GM21423 (cell line): ENCODE results near the gene SIPA1.
"Not testable (repeated sequence)": the region's sequence is repeated elsewhere in the genome, so short reads cannot be mapped to it uniquely, and the experiment has no call there.

ENCODE experiments used
- ATAC-seq: cut with Tn5 transposase; IDR thresholded peaks from one replicate; pipeline ENCODE4 v1.9.1; 2021; ENCODE audit warnings: mild to moderate bottlenecking, moderate library complexity; ENCODE audit not compliant: unreplicated experiment

Gene SIPA1

DNA sequence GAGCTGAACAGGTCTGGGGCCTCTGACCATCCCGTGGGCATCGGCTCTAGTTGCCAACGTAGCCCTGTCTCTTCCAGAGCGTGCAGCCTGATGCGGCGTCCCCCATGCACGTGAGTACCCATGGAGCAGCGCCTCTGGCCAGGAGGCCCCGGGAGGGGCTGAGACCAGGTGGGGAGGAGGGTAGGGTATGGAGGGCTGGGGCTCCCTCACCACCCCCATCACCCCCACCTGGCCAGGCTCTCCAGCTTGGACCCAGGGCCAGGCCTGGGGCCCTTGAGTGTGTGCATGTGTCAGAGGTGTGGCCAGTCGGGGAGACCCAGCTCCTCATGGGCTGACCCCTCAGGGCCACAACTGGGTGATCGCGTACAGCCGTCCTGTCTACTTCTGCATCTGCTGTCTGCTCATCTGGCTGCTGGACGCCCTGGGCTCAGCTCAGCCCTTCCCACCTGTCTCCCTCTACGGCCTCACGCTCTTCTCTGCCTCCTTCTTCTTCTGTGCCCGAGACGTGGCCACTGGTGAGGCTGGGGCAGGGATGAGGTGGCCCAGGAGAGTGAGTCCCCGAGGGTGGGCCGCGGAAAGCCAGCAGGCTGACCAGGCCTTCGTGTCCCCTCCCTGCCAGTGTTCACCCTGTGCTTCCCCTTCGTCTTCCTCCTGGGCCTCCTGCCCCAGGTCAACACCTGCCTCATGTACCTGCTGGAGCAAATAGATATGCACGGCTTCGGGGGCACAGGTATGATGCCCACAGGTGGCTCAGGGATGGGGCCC, 13.9 kb upstream of the SIPA1 start:
- no peak for ATAC-seq

DNA sequence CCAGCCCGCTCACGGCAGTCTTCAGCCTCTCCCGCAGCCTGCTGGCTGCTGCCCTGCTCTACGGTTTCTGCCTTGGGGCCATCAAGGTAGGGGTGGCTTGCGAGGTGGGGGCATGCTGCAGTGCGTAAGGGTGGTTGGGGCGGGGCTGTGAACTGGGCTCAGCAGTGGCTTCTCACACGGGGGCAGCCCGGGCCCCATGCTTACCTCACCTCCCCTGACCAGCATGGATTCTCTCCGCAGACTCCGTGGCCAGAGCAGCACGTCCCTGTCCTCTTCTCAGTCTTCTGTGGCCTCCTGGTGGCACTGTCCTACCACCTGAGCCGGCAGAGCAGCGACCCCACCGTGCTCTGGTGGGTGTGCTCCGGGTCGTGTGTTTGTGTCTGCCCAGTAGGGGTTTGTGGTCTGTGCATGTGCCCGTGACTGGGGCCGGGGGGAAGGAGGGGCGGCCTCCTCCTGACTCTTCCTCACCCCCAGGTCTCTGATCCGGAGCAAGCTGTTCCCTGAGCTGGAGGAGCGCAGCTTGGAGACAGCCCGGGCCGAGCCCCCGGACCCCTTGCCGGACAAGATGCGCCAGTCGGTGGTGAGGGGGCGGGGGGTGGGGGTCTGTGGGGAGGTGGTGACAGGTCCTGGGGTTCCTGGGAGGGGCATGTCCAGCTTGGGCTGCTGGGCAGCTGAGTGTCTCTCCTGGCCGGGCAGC, 12.8 kb upstream of the SIPA1 start:
- ATAC-seq = no peak

DNA sequence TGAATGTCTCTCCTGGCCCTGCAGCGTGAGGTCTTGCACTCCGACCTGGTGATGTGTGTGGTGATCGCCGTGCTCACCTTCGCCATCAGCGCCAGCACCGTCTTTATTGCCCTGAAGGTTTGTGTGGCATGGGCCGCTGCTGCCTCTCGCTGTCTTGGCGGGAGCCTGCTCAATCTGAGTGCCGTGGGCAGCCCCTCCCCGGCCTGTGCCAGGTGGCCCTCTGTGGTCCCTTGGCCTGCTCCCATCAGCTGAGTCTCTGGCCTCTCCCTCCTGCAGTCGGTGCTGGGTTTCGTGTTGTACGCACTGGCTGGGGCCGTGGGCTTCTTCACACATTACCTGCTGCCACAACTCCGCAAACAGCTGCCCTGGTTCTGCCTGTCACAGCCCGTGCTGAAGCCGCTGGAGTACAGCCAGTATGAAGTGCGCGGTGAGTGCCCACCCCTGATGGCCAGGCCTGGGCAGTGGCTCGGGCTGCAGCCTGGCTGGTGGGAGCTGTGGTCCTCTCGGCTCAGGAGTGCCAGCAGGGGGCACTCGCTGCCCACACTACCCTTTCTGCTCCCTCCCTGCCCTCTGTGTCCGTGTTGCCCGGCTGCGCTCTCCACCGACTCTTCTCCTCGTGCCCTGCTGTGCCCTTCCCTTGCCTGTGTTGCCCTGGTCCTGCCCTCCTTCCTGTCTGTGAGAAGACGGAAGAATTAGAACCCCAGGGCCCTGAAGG, 12.1 kb upstream of the SIPA1 start:
- ATAC-seq = no peak

DNA sequence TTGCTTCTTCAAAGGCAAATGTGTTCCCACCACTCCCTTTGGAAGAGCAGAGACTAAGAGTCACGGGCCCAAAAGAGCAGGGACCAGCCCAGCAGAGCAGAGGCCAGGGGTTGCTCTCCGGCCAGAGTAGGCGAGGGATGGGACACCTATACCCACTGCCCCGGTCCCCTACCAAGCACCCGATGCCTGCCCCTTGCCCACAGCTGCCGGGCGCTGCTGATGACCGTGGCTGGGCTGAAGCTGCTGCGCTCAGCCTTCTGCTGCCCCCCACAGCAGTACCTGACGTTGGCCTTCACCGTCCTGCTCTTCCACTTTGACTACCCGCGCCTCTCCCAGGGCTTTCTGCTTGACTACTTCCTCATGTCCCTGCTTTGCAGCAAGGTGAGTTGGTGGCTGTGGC, 10.7 kb upstream of the SIPA1 start:
- ATAC-seq = no peak

DNA sequence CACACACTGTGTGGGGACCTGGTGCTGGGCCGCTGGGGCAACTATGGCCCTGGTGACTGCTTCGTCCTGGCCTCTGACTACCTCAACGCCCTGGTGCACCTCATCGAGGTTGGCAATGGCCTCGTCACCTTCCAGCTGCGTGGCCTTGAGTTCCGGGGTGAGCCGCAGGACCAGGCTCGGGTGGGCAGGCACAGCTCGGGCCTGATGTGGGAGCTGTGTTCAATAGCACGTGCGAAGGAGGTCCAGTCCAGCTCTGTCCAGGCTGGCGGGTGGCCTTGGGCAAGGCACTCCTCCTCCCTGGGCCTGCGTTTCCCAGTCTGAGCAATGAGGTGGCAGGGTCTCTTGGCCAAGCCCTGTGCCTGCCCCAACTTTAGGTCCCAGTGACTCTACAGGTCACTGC, 8.3 kb upstream of the SIPA1 start:
- no peak for ATAC-seq

DNA sequence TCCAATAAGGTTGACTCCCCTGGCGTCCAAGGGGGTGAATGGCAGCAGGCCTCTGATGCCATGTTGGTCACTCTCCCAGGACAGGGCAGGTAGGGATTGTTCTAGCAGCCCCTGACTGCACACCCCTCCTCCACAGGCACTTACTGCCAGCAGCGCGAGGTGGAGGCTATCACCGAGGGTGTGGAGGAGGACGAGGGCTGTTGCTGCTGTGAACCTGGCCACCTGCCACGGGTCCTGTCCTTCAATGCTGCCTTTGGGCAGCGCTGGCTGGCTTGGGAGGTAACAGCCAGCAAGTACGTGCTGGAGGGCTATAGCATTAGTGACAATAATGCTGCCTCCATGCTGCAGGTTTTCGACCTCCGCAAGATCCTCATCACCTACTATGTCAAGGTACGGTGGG, 7.7 kb upstream of the SIPA1 start:
- no peak for ATAC-seq

DNA sequence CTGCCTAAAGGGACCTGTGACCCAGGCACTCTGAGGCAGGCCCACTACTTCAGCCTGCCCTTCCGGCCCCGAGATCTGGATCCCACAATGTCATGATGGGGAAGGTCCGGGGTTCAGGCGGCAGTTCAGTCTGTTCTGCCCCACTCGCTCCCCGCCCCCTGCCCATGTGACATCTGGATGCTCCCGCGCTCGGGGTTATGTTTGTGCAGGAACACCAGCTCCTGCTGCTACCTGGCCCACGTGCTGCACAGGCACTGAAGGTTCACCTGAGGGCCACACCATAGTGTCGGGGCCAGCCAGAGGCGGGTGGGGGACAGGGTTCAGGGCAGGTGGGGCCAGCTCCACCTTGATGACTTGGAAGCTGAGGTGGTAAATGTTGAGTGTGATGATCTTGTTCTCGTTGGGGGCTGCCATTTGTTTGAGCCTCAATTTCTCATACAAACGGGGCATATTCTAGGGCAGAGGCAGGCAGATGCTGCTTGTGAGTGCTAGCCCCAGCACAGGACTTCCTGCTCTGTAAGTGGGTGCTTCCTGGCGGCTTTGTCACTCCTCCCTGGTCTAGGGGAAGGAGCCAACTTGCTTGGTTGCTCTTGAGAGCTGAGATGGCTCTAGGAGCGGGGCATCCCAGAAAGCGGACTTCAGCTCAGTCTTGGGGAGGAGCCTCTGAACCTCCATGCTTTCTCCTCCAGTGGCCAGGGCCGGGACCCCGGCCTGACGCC, 4.4 kb upstream of the SIPA1 start:
- no peak for ATAC-seq

DNA sequence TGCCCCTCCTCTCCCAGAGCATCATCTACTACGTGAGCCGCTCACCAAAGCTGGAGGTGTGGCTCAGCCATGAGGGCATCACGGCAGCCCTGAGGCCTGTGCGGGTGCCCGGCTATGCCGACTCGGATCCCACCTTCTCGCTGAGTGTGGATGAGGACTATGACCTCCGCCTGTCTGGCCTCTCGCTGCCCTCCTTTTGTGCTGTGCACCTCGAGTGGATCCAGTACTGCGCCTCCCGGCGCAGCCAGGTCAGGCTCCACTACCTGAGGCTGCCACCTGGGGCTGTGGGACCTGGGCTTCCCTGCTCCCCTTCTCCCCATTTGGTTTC, 3.8 kb upstream of the SIPA1 start:
- no peak for ATAC-seq

DNA sequence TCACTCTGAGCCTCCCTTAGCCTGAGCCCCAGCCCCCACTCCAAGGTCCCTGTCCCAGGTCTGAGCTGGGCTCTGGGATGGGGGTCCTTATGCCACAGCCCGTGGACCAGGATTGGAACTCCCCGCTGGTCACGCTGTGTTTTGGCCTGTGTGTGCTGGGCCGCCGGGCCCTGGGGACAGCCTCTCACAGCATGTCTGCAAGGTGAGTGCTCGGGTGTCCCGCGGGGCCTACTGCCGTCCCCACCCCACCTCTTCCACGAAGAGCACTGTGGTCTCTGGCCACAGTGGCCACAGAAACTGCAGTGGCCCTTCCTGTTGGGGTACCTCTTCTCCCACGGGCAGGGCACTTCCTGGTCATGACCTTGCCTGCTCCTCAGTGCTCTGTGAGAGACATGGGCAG, 3.5 kb upstream of the SIPA1 start:
- no peak for ATAC-seq

DNA sequence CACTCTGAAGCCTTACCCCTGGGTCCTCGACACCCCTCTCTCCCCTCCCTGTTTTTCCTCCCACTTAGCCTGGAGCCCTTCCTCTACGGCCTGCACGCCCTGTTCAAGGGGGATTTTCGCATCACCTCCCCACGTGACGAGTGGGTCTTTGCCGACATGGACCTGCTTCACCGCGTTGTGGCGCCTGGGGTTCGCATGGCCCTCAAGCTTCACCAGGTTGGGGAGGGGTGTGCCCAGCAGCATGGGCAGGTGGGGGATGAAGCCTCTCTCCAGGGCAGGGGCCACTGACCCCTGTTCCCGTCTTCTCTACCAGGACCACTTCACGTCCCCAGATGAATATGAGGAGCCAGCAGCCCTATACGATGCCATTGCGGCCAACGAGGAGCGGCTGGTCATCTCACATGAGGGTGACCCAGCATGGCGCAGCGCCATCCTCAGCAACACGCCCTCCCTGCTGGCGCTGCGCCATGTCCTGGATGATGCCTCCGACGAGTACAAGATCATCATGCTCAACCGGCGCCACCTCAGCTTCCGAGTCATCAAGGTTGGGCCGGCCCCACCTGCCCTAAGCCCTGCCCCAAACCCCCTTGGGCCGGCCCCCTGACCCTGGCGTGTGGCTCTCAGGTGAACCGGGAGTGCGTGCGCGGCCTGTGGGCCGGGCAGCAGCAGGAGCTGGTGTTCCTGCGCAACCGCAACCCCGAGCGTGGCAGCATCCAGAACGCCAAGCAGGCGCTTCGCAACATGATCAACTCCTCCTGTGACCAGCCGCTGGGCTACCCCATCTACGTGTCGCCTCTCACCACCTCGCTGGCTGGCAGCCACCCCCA, 2.8 kb upstream of the SIPA1 start:
- no peak for ATAC-seq

DNA sequence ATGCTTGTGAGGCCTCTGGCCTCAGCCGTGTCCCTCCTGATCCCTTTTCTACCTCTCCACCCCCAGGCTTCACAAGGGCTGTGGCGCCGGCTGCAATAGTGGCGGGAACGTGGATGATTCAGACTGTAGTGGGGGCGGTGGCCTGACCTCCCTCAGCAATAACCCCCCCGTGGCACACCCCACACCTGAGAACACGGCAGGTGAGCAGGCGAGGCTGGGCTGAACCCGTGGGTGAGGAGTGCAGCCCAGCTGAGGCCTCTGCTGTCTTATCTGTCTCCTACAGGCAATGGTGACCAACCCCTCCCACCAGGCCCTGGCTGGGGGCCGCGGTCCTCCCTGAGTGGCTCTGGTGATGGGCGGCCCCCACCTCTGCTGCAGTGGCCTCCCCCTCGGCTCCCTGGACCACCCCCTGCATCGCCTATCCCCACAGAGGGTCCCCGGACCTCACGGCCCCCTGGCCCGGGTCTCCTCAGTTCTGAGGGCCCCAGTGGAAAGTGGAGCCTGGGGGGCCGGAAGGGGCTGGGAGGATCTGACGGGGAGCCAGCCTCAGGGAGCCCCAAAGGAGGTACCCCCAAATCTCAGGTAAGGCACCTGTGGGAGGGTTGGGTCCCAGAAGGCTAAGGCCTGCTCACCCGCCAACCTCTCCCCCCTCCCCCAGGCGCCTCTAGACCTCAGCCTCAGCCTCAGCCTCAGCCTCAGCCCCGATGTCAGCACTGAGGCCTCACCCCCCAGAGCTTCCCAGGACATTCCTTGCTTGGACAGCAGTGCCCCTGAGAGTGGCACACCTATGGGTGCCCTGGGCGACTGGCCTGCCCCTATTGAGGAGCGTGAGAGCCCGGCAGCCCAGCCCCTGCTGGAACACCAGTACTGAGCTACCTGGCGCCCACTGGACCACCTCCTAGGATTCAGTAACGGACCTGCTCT, 1.5 kb upstream of the SIPA1 start:
- no peak for ATAC-seq

DNA sequence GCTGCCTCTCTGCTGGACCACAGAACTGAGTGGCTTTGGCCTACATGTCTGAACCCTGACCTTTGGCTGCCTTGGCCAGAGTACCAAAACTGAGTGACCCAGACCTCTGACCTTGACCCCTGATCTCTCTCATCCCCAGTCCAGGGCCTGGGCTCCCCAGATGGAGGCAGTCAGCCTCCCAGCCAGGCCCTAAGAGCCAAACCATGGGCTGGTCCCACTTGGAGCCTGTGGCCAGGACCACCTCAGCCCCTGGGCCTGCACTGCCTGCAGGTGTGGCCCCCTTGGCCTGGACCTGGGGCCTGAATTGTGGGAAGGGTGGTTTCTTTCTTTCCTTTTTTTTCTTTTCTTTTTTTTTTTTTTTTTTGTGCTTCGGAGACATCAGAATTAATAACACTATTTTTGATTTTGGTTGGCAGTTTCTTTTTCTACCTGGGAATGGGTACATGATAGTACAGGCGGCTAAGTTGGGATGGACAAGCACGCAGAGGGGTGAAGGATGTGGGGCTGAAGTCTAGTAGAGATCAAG, 806 bp upstream of the SIPA1 start:
- ATAC-seq = no peak

DNA sequence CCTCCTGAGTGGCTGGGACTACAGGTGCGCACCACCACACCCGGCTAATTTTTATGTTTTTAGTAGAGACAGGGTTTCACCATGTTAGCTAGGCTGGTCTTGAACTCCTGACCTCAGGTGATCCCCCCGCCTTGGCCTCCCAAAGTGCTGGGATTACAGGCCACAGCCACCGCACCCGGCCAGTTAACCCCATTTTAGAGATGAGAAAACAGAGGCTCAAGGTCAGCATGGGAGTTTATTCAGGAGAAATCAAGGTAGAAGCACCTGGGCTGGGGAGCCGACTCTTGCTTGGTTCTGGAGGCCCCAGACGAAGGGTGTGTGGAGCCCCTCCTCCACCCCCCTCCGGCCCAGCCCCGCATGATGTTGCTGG, 1.3 kb downstream of the SIPA1 start:
- ATAC-seq = not testable (repeated sequence)

DNA sequence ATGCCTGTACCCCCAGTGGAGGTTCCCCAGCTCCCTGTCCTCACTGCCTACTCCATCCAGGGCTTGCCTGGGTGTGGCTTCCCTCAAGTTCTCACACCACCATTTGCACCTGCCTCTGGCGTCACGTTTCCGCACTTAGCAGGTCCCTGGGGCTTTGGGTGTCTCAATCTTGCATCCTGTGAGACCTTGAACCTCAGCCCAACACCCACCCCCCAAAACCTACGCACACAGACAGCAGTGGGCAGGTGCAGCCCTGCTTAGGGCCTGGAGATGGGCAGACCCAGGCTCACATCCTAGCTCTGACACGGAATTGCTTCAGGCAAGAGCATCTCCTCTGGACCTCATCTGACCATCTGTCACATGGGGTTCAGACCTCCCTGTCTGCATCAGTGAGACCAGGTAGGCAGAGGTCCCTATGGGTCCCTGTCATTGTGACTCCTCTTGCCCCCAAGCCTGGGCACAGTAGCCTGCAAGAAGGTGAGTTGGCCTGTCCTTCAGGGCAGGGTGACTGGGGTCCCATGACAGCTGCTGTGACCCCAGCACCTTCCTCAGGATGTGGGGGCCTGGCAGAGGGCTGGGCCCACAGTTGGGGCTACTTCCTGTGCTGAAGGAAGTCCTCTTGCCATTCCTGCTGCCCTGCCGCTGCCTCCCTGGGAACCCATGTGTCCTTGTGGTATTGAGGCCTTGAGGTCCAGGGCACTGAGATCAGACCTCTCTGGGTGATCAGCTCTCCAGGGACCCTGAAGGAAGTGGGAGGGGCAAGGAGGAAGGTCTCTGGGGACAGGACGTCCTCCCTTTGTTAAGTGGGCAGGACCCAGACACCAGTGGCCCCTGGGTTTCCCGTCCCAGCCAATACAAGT, 2.0 kb downstream of the SIPA1 start:
- peak; percentile 47 for ATAC-seq

DNA sequence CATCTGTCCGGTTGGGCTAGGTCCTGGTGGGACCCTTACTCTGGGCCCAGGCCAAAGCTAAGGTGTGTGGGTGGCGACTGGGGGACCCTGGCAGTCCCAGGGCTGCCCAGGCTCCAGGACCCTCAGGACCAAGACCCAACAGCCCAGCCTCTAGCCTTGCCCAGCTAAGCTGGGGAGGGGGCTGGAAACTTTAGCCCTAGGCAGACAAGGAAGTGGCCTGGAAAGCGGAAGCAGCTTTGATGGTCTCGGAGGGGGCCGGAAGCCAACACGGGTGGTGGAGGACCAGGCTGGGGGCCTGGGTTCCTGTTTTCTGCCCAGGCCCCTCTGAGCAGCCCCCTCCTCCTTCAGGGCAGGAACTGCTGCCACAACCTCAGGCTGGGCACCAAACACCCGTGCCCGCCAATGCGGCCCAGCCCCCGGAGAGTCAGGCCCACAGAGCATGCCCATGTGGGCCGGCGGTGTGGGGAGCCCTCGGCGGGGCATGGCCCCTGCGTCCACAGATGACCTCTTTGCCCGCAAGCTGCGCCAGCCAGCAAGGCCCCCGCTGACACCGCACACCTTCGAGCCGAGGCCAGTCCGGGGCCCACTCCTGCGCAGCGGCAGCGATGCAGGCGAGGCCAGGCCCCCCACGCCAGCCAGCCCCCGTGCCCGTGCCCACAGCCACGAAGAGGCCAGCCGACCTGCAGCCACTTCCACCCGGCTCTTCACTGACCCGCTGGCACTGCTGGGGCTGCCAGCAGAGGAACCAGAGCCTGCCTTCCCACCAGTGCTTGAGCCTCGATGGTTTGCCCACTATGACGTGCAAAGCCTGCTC, 2.8 kb downstream of the SIPA1 start:
- ATAC-seq = peak; percentile 5

DNA sequence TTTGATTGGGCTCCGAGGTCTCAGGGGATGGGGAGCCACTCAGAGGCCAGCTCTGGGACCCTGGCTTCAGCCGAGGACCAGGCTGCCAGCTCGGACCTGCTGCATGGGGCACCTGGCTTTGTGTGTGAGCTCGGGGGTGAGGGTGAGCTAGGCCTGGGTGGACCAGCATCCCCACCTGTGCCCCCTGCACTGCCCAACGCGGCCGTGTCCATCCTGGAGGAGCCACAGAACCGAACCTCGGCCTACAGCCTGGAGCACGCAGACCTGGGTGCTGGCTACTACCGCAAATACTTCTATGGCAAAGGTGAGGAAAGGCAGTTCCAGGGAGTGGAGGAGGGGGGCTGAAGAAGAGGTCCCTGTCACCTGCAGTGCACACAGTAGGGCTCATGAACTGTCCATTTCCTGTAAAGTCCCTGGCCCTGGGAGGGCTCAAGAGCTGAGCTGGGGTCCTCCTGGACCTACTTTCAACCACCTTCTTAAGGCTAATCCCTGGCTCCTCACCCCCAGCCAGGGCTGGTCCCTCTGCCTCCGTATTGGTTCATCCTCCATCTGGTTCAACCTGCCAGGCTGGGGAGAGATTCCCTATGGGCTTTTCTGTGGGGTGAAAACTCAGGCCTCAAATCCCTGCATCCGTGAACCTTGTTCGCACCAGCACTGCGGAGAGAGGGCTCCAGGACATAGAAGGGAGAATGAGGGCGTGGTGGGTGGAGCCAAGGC, 3.6 kb downstream of the SIPA1 start:
- ATAC-seq = no peak
